ENCODE measurements around the gene KCNC2. TPM values are rescaled to one million over a fixed set of nuclear protein-coding genes. Genes with fewer than 3 reads are reported as not detected.

The KCNC2 gene
- total RNA-seq, 6 experiments from 2014 or later = 0.02 TPM; not detected in 5

DNA sequence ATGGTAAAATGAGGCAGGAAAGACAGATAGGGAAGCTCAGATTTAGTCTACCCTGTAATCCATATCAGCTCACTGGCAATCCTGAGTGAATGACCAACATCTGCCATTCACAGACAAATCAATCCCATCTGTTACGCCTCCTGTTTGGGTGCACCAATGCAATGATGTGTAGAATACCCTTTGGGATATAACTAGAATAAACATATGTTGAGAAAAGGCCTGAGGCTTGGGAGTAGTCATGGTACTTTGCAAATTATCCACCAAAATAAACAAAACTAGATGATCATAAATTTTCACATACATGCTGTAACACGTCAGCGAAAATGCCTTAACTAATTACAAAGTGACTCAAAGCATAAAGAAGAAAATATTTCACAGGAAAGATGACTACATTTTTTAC is 78.8 kb downstream of the KCNC2 start:
- 79% methylated on average over 3 of the region's 3 CpGs for WGBS (ENCODE audit: insufficient coverage, low coverage, low lambda C conversion rate, missing lambda C conversion rate)
- H3K36me3 ChIP-seq = no peaks in the 10 kb centered on the region
- DNase-seq (no peak), ATAC-seq (no peak)
- no peak overlapping the region for H3K4me3 ChIP-seq
- no peaks in the 10 kb centered on the region for H3K9me3 ChIP-seq
- intact Hi-C loops (cut with DNase I) = no loop called here
- H3K27me3 ChIP-seq = no peaks in the 10 kb centered on the region
- no peak overlapping the region for H3K27ac ChIP-seq
- TF ChIP-seq, protein P1, sequence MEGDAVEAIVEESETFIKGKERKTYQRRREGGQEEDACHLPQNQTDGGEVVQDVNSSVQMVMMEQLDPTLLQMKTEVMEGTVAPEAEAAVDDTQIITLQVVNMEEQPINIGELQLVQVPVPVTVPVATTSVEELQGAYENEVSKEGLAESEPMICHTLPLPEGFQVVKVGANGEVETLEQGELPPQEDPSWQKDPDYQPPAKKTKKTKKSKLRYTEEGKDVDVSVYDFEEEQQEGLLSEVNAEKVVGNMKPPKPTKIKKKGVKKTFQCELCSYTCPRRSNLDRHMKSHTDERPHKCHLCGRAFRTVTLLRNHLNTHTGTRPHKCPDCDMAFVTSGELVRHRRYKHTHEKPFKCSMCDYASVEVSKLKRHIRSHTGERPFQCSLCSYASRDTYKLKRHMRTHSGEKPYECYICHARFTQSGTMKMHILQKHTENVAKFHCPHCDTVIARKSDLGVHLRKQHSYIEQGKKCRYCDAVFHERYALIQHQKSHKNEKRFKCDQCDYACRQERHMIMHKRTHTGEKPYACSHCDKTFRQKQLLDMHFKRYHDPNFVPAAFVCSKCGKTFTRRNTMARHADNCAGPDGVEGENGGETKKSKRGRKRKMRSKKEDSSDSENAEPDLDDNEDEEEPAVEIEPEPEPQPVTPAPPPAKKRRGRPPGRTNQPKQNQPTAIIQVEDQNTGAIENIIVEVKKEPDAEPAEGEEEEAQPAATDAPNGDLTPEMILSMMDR (IDR thresholded peaks at IDR 0.05) = no peak
- no peak for TF ChIP-seq POLR2A (IDR thresholded peaks at IDR 0.05)
- no peaks in the 10 kb centered on the region for H3K4me1 ChIP-seq

DNA sequence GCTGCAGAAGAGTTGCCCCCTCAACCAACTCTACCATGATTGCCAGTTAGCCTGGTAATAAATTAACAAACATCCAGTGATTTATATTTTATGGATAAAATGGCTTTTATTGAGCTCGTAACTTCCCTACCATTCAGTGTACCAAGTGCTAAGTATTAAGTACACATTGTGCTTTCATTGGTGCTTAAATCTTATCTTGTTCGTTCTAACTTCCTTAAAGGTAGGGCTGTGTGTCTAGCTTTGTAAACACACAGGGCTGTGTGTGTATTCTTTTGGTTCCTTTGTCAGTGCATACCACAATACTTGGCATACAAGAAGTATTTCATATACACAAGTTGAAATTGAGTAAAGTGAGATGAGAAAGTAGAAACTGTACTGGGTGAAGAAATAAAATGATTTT is 80.4 kb downstream of the KCNC2 start:
- 48% methylated on average over 2 of the region's 2 CpGs for WGBS (ENCODE audit: insufficient coverage, low coverage, low lambda C conversion rate, missing lambda C conversion rate)
- no peak for DNase-seq
- TF ChIP-seq, protein P1 (IDR thresholded peaks at IDR 0.05) = no peak
- TF ChIP-seq POLR2A (IDR thresholded peaks at IDR 0.05) = no peak
- no peaks in the 10 kb centered on the region for H3K36me3 ChIP-seq
- H3K4me1 ChIP-seq = no peaks in the 10 kb centered on the region
- H3K27ac ChIP-seq = no peak overlapping the region
- H3K27me3 ChIP-seq = no peaks in the 10 kb centered on the region
- H3K4me3 ChIP-seq = no peak overlapping the region
- no peak for ATAC-seq
- no peaks in the 10 kb centered on the region for H3K9me3 ChIP-seq
- intact Hi-C loops (cut with DNase I) = no loop called here

DNA sequence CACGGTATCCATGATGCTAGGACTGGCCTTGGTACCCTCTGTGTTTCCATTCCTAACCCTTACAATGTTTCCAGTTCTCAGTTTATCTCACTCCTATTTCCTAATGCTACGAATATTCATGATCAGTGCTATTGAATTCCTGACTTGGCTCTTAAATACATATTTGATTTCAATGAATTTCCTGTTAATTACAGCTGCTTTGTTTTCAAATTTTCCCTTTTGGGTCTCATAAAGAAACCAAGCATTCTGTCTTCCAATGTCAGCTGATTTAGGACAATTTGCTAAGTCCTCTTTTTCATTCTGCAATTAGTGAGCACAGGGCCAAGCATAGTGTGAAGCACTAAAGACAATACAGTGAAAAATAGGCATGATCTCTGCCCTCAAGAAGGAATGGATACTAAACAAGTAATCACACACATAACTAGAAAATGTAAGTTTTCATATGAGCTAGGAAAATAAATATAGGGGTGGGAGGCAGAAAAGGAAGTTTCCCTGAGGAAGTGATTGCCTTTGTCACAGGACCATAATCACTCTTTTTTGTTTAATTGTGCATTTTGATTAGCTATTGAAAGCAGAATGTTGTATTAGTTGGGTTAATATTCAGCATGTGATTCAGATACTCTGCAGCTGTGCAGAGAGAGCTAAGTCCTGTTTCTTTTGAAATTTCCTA is 88.5 kb downstream of the KCNC2 start:
- Histone ChIP-seq H3K9me3 (no peaks in the 10 kb centered on the region), H3K4me3 (no peak overlapping the region), H3K27me3 (no peaks in the 10 kb centered on the region), H3K4me1 (no peaks in the 10 kb centered on the region), H3K27ac (no peak overlapping the region), H3K36me3 (no peaks in the 10 kb centered on the region)
- TF ChIP-seq, protein P1 (IDR thresholded peaks at IDR 0.05) = no peak
- no peak for TF ChIP-seq POLR2A (IDR thresholded peaks at IDR 0.05)
- no peak for DNase-seq
- ATAC-seq = no peak
- intact Hi-C loops (cut with DNase I) = no loop called here
- WGBS (ENCODE audit: insufficient coverage, low coverage, low lambda C conversion rate, missing lambda C conversion rate) = 50% methylated on average over 2 of the region's 2 CpGs

DNA sequence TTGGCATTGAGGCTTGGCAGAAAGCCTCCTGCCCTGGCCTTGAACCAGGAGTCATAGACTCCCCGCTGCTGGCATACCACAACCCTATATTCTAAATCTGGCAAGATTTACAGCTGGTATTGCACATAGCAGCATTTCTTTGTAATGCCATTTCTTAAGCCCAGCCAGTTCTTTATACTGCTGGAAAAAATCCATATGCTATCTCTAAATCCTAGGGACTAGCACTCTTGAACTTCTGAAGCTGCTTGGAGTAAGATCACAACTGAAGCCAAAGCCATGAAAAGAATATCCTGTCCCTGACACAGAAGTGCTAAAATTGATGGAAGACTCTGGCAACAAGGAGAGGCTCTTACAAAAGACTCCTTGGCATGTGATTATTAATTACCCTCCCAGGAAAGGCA is 89.3 kb downstream of the KCNC2 start:
- ATAC-seq (no peak), DNase-seq (no peak)
- no peaks in the 10 kb centered on the region for H3K4me1 ChIP-seq
- H3K27ac ChIP-seq = no peak overlapping the region
- H3K9me3 ChIP-seq = no peaks in the 10 kb centered on the region
- 71% methylated on average over 1 of the region's 1 CpG for WGBS (ENCODE audit: insufficient coverage, low coverage, low lambda C conversion rate, missing lambda C conversion rate)
- no peaks in the 10 kb centered on the region for H3K27me3 ChIP-seq
- no peaks in the 10 kb centered on the region for H3K36me3 ChIP-seq
- TF ChIP-seq, protein P1 (IDR thresholded peaks at IDR 0.05) = no peak
- no peak for TF ChIP-seq POLR2A (IDR thresholded peaks at IDR 0.05)
- intact Hi-C loops (cut with DNase I) = no loop called here
- H3K4me3 ChIP-seq = no peak overlapping the region
